GM21526 (cell line): ENCODE results near the gene CEP112.

Experiments
- ATAC-seq: cut with Tn5 transposase; IDR thresholded peaks from one replicate; pipeline ENCODE4 v1.9.1; 2021; ENCODE audit warnings: moderate library complexity; ENCODE audit not compliant: unreplicated experiment, low FRiP score

Gene CEP112

DNA sequence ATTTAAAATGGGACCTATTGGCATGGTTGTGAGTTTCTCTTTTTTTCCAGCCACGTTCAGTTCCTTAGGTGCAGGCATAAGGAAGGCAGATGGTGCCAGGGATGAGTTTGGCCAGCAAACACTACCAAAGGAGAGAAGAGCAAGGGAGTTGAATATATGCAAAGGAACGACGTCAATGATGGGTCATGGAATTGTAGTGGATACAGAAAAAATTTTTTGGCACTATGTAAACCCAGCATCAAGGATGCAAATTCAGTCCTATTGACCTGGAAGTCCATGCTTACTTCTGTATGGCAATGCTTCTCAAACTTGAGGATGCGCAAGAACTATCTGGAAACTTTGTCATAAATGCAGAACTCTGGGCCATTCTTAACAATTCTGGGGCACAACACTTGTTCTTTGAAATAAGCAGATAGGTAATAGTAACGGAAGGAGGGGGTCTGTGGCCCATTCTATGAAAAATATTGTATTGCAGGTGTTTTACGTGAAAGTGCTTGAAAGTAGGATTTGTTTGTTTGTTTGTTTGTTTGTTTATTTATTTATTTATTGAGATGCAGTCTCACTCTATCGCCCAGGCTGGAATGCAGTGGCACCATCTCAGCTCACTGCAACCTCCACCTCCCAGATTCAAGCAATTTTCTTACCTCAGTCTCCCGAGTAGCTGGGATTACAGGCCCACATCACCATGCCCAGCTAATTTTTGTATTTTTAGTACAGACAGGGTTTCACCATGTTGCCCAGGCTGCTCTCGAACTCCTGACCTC lies 19.3 kb upstream of the CEP112 start:
- ATAC-seq, result no peak

- ATAC-seq, result no peak
These were observed 18.3 kb upstream of the CEP112 start for GRCh38 chr17:66210208-66210574.

GRCh38 chr17:66207936-66208335 lies 16.0 kb upstream of the CEP112 start:
- no peak for ATAC-seq

- no peak for ATAC-seq
These were observed 11.5 kb upstream of the CEP112 start for GRCh38 chr17:66203274-66204015.

DNA sequence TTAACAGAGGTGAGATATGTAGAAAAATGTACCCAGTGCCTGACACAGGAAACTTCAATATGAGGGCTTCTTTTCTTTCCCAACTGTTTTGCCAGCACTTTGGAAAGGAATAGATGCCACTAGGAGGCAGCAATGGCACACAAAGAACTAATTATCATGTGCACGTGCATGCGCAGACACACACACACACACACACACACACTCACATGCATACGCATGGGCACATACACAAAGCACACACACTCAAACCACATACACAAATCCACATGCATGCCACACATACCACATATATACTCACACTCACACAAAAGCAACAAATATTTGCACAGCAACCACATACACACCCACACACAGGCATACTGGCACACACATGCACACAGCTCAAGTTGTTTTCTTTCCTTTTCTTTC lies 8.8 kb upstream of the CEP112 start:
- no peak for ATAC-seq

- ATAC-seq, result no peak
These were observed 6.3 kb upstream of the CEP112 start for GRCh38 chr17:66198242-66198641.

DNA sequence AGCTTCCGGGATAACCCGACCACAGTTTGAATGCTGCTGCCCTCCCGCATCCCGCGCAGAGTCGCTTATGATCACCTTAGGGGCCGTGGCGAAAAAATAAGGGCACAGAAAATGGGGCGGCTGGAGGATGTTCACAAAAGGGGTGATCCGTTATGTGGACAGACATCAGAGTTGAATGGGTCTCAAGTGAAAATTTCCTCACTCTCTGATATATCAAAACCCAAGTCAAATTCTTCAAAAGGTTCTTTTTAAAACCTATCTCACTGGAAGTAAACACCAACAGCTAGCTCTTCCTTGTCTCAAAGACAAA lies 400 bp upstream of the CEP112 start:
- ATAC-seq, result peak; percentile 9

DNA sequence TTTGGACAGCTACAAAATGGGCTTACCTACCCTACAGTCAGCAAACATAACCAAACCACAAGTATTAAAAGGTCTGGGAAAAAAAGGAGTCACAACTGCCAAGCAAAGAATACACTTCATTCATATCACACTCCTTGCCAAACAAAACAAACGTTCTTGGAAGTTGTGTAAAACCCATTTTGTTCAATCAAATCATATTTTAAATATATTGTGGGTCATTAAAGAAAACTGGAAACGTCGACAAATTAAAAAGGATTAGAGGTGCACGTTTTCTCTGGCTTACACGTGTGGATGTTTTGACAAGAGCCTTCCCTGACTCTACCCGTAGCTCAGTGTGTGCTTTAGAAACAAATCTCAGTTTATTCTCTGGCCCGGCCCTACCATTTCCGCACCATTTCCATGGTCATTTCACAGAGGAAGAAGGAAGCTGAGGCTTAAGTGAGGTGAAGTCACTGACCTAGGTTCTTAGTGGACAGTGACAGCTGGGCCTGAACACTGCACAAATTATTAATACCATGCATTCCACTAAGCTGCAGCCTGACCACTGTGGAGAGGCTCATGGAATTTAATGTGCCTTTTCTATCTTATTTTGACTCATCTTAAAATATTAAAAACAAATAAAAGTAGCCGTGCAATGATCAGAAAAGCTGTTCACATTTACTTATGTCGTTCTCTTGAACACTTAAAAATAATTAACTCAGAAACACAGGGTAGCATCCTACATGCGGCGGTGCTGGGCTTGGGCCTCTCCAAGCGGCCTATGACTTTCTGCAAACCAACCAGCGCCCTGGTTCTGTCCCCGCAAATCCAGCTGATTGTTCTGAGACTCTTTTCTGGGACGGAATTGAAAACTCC lies 968 bp downstream of the CEP112 start:
- ATAC-seq, result no peak

- no peak for ATAC-seq
These were observed 4.2 kb downstream of the CEP112 start for GRCh38 chr17:66187718-66188117.

DNA sequence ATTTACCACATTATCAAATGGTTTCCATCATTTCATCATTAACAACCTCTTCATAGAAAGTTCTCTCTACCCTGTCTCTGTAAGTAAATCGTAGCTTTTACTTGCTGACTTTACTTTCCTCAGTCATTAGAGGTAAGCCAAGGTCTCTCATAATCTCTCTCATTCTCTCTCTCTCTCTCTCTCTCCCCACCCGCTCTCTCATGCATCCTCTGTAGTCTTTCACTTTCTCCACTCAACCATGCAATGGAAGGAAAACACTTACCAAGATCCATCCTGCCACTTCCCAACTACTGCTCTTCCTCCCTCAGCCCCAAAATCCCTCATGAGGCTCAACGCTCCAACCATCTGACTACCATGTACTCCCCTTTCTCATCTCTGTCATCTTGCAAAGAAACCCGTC lies 6.1 kb downstream of the CEP112 start:
- ATAC-seq, result no peak

- ATAC-seq, result no peak
These were observed 7.5 kb downstream of the CEP112 start for GRCh38 chr17:66184392-66184791.

DNA sequence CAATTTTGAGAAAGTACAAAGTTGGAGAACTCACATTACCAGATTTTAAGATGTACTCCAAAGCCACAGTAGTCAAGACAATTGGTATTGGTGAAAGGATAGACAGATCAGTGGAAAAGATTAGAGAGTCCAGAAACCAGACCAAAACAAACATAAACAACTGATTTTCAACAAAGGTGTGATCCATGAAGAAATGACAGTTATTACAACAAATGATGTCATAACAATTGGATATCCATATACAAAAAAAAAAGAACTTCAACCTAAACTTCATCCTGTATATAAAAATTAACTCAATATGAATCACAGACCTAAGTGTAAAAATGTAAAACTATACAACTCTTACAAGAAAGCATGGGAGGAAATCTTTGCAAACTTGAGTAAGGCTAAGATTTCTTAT lies 8.4 kb downstream of the CEP112 start:
- ATAC-seq, result no peak

DNA sequence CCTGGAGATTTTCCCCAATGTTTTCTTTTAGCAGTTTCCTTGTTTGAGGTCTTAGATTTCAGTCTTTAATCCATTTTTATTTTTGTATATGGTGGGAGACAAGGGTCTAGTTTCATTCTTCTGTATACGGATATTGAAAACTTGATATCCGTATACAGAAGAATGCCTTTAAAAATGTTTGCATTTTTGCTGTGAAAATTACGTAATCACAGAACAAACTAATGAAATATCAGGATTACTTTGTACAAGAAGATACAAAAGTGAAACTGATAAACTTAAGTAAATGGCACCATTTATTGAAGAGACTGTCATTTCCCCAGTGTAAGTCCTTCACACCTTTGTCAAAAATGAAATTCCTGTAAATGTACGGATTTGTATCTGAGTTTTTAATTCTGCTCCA lies 13.3 kb downstream of the CEP112 start:
- ATAC-seq, result no peak

- ATAC-seq, result no peak
These were observed 14.9 kb downstream of the CEP112 start for GRCh38 chr17:66177048-66177447.

- ATAC-seq, result no peak
These were observed 16.0 kb downstream of the CEP112 start for GRCh38 chr17:66175892-66176291.

- no peak for ATAC-seq
These were observed 19.2 kb downstream of the CEP112 start for GRCh38 chr17:66172691-66173223.

DNA sequence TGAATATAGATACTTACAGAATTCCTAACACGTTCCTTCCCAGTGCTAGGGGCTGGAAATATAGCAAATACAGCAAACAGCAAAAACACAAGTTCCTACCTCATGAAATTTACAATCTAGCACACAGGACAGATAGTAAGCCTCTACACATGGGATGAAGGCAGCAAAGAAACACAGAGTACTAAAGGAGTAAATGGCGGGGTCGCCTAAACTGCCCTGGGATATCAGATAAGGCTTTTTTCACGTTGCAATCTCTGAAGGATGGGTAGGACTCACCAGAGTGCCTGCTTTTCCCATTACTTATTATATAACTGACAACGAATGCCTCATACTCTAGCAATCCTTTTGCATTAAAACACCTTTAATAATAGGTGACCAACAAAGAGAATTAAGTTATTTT lies 19.8 kb downstream of the CEP112 start:
- ATAC-seq, result no peak

DNA sequence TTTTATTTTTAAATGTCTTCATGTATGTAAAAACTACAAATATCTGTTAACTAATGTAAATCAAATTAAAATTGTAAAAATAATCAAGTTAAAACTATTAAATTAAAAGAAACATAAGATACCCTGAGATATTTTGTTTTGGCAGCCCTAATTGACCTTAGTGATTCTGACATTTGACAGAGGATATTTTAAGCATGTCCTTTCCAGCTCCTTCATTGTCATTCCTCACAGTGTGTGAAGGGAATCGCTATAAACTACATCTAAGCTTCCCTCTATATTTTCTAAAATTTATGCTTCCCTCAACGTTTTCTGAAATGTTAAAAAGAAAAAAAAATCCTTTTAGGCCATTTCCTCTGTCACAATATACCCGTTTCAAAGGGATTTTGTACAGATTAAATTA lies 20.2 kb downstream of the CEP112 start:
- ATAC-seq, result no peak

DNA sequence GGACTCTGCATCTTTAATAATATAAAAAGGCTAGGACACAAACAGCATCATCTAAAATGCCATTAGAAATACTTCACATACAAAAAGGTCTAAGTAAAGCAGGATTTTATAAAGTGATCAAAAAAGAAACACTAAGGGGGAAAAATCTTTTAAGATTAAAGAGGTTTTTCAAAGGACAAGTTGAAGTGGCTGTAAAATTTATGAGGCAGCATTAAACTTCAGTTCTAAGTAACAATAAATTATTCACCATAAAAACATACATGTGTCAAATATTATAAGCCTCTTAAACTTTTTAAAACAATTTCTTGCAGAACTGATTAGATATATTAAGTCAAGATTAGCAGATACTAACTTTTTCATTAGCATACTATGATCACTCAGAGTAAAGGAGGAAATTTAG lies 20.8 kb downstream of the CEP112 start:
- ATAC-seq, result no peak

DNA sequence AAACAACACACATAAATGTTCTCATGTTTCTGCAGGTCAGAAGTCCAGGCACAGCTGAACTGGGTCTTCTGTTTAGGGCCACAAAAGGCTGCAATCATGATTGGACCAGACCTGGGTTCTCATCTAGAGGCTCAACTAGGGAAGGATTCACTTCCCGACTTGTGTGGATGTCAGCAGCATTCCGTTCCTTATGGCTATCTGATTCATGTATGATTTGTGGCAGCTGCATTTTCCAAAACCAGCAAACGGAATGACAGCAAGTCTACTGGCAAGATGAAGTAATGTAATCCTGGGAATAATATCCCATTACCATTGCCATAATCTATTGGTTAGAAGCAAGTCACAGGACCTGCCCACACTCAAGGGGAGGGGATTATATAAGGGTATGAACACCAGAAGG lies 22.1 kb downstream of the CEP112 start:
- no peak for ATAC-seq

GRCh38 chr17:66167189-66167815 lies 24.6 kb downstream of the CEP112 start:
- no peak for ATAC-seq
